GM10248 (cell line): Measurements from ENCODE around the gene DDX5.
A peak's percentile ranks its signal among the peaks of the same experiment; 100 is the strongest.
"Not testable (repeated sequence)": the region's sequence is repeated elsewhere in the genome, so short reads cannot be mapped to it uniquely, and the experiment has no call there.

ENCODE experiments used
- CTCF ChIA-PET: fragments of 300-600 bp; sonication (Branson Sonifier 250); formaldehyde crosslinking; extraction: SDS; loops from one replicate; lab custom pipeline; 2021; ENCODE audit warnings: antibody characterized with exemption; lab: Yijun Ruan, JAX
- POLR2A ChIA-PET: fragments of 350-650 bp; sonication (Branson Sonifier 250); formaldehyde crosslinking; extraction: SDS; loops from one replicate; lab custom pipeline; 2020; ENCODE audit warnings: antibody characterized with exemption; lab: Yijun Ruan, JAX
- DNase-seq: peaks from one replicate; pipeline ENCODE4 v3.0.0; 2012; ENCODE audit errors: extremely low spot score
- CTCF ChIP-seq: IDR thresholded peaks from 2 replicates; pipeline ENCODE4 v1.5.1; 2012; ENCODE audit warnings: mild to moderate bottlenecking, low read depth; ENCODE audit errors: extremely low read depth, missing control alignments, control extremely low read depth

The DDX5 gene

DNA sequence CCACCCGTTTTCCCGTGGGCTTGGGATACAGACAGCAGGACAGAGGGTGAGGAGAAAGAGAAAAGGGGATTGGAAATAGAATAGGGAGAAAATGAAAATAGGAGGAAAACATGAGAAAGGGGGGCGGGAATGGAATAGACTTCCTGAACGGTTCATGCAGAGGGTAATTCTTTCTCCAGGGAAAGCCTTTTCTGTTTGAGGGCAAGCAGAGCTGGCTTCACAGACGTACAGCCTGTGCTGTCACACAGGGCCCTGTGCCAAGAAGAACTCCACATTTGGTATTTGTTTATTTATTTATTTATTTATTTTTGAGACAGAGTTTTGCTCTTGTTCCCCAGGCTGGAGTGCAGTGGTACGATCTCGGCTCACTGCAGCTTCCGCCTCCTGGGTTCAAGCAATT, 45.1 kb downstream of the DDX5 start:
- DNase-seq = no peak
- ChIA-PET POLR2A (no interaction called here), CTCF (interaction anchor here (0.7 to 1.3 kb wide), 2 partner anchors 9 to 41 kb away, joined by 3 read pairs; no protein-coding TSS in a partner anchor)
- no peak for TF ChIP-seq CTCF

- POLR2A ChIA-PET, DNase-seq: not testable (repeated sequence)
- CTCF ChIA-PET = interaction anchor here (1.3 to 1.9 kb wide), 3 partner anchors 8 to 28 kb away, joined by 3 to 5 read pairs (median 4); no protein-coding TSS in a partner anchor
Measured at GRCh38 chr17:64459818-64460217, 46.3 kb downstream of the DDX5 start.

- no peak for DNase-seq
- ChIA-PET CTCF (interaction anchor here (1.3 to 1.9 kb wide), 3 partner anchors 8 to 28 kb away, joined by 3 to 5 read pairs (median 4); no protein-coding TSS in a partner anchor), POLR2A (no interaction called here)
- no peak for TF ChIP-seq CTCF
Measured at GRCh38 chr17:64459284-64459747, 46.8 kb downstream of the DDX5 start.

DNA sequence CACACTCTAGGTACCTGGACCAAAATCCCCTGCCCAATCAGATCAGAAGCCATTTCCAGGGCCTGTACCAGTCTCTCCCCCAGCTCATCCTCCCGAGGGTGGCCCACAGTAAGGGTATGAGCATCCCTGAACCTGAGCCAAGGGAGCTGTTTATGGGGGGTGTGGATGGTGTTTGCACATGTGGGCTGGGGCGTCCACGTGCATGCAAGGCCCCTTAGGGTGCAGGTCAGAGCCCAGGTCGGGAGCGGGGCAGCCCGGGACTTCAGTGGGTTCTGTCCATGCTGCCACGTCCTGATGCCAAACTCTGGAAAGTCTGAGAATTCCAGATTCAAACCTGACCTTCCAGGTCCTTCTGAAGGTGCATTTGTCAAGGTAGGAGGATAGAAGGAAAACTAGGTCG, 47.3 kb downstream of the DDX5 start:
- ChIA-PET CTCF (interaction anchor here (1.5 to 5.1 kb wide), 3 partner anchors 9 to 39 kb away, joined by 4 to 24 read pairs (median 5); no protein-coding TSS in a partner anchor), POLR2A (no interaction called here)
- TF ChIP-seq CTCF = no peak
- no peak for DNase-seq

GRCh38 chr17:64457156-64457555, 48.9 kb downstream of the DDX5 start:
- TF ChIP-seq CTCF = no peak
- ChIA-PET CTCF (interaction anchor here (1.5 to 5.1 kb wide), 4 partner anchors 30 to 38 kb away, joined by 3 to 24 read pairs (median 4); no protein-coding TSS in a partner anchor), POLR2A (no interaction called here)
- DNase-seq = no peak

- ChIA-PET CTCF (interaction anchor here (0.6 to 5.1 kb wide), 7 partner anchors 13 to 37 kb away, joined by 3 to 24 read pairs (median 4); no protein-coding TSS in a partner anchor), POLR2A (interaction anchor here (0.6 kb wide), 1 partner anchor 238 kb away, joined by 4 read pairs; no protein-coding TSS in a partner anchor)
- peak; percentile 41 for DNase-seq
- TF ChIP-seq CTCF = no peak
Measured at GRCh38 chr17:64455993-64456885, 49.9 kb downstream of the DDX5 start.

DNA sequence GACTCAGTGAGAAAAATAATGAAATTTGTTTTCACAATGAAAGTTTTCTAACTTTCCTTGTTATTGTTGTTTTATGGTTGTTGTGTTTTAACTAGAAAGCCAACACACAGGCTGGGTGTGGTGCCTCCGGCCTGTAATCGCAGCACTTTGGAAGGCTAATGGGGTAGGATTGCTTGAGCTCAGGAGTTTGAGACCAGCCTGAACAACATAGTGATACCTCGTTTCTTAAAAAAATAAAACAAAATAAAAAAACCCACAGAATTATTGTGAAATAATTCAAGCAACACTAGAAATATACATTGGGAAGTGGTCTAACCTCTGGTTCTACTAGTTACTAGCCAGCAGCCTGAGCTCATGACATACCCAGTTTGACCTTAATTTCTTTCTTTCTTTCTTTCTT, 56.5 kb downstream of the DDX5 start:
- no peak for DNase-seq
- ChIA-PET CTCF (interaction anchor here (0.8 to 5.5 kb wide), 2 partner anchors 9 to 29 kb away, joined by 4 to 29 read pairs; no protein-coding TSS in a partner anchor), POLR2A (no interaction called here)
- no peak for TF ChIP-seq CTCF
